ENCODE results near the gene ANAPC2. TPM values are rescaled to one million over a fixed set of nuclear protein-coding genes. Genes with fewer than 3 reads are reported as not detected.
"Not testable (repeated sequence)": the region's sequence is repeated elsewhere in the genome, so short reads cannot be mapped to it uniquely, and the experiment has no call there.

The ANAPC2 gene
- total RNA-seq, 1 experiment from 2014 or later, result 8.2 TPM

- no peak for DNase-seq (ENCODE audit: low spot score)
Observed at GRCh38 chr9:137147091-137147792, 41.1 kb downstream of the ANAPC2 start.

DNA sequence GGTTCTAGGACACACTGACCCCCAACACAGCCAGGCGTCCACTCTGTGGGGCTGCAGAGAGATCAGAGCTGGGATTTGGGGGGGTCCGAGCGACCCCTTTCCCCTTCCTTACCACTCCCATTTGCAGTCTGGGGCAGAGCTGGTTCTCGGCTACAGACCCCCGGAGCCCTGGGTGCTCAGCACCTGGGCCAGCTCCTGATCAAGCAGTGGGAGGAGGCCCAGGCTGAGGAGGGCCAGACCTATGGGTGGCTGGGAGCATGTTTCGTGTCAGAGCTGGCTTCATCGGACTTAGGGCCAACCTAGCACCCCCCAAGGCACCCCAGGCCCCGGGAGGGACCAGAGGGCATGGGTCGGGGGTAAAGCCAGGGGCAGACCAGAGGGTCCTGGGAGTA is 41.8 kb downstream of the ANAPC2 start:
- no peak for DNase-seq (ENCODE audit: low spot score)

DNA sequence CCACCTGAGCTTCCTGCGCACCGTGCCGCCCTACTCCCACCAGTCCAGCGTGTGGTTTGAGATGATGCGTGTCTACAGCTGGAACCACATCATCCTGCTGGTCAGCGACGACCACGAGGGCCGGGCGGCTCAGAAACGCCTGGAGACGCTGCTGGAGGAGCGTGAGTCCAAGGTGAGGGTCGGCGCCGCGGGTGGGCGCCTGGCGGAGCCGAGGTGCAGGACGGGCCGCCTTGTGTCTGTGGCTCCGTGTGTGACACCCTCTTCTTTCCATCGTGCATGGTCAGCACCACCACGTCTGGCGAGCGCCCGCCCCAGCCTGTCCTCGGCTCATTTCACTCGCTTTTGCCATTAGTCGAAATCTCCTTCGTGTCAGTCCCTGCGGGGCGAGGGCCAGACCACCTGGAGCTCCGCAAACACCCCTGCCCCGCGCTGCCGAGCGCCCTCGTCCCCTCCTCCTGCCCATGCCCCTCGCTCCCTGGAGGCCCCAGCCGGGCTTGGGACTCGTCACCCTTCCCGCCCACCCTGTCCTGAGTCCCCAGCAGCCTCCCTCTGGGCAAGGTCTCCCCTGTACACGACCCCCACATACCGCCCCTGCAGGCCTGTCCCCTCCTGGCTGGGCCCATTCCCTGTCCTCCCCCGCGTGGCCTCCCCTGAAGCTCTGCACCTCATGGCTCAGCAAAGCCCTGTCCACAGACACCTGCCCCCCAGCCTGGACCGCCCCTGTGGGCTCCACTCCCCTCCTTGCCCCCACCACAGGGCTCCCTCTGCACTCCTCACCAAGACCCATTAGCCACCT is 42.4 kb downstream of the ANAPC2 start:
- DNase-seq (ENCODE audit: low spot score), result no peak

- DNase-seq (ENCODE audit: low spot score), result no peak
Observed at GRCh38 chr9:137143459-137143858, 44.9 kb downstream of the ANAPC2 start.

- no peak for DNase-seq (ENCODE audit: low spot score)
Observed at GRCh38 chr9:137141976-137142936, 46.1 kb downstream of the ANAPC2 start.

DNA sequence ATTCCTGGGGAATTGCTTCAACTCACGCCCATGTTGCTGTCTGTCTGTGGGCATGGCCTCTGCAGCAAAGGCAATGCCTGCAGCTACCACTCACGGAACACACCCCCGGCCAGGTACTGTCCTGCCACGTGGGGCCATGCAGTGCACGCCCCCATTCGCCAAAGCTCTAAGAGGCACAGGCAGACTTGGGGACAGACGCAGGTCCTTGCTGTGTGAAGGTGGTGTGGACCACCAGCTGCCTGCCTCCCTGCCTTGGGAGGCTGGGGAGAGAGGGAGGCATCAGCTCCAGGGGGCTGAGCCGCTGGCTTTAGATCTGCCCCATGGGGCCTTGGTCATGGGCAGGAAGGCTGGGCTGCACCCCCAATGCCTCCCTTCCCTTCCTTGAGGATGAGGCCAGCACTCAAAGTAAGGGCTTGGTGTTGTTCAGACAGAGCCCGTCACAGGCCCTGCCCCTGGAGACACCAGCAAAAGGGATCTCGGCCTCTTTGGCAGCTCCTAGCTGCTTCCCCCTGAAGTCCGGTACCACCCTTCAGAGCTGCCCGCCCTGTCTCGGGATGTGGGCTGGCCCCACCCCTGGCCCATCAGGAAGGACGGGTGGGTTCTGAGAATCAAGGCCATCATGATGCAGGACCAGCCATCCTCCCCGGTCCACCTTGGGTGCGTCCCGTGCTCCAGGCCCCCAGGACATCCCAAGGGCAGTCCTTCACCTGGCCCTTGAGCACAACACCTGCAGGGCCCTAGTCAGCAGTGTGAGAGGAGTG is 47.1 kb downstream of the ANAPC2 start:
- DNase-seq (ENCODE audit: low spot score), result no peak

DNA sequence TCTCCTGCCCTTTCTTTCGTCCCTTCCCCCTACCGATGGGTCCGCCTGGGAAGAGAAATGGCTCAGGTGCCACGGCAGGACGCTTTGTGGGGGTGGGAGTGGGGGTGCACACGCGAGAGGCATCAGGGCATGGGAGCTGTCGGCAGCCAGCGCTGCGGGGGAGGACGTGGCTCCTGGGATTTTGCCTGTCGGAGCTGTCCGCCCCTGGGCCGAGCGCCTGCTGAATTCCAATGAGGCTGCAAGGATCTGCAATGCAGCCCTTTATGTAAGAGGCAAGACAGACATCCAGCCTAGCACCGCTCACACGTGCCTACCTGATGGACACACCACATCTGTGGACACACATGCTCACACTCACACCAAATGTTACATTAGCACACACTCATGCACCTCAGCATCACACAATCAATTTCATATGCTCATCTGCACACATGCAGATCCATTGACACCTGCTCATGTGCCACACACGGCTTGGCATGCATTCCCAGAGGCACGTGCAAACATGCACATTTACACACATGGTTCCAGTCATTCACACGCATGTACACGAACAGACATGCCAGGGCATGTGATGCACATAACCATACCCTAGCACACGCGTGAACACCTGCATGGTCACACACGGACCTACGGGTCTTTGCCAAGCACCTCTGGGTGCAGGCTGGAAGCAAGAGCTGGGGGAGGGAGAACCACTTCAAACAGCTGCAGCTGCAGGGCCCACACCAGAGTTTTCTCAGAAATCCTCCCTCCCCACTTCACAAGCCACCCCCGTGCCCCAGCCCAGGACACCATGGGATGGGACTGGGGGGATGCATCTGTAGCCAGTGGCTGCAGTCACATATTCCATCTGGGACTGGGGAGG is 48.0 kb downstream of the ANAPC2 start:
- DNase-seq (ENCODE audit: low spot score), result no peak

DNA sequence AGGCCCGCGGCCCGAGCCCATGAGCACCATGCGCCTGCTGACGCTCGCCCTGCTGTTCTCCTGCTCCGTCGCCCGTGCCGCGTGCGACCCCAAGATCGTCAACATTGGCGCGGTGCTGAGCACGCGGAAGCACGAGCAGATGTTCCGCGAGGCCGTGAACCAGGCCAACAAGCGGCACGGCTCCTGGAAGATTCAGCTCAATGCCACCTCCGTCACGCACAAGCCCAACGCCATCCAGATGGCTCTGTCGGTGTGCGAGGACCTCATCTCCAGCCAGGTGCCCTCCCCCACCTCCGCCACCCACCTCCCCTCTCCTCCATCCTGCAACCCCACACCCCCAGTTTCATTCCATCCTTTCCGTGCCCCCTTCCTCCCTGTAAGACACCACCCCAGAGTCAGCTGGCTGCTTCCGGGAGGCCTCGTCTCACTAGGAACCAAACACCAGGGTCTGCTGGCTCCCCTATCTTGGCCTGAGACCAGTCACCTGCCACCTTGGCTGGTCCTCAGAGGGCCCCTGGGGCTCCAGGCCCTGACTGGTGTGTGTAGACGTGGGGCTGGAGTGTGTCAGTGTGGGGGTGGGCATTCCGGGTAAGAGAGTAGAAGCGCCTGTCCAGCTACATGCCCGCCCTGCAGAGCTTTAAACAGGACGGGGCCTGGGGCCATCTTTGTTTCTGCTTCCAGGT is 48.8 kb downstream of the ANAPC2 start:
- no peak for DNase-seq (ENCODE audit: low spot score)

- DNase-seq (ENCODE audit: low spot score), result no peak
Observed at GRCh38 chr9:137138722-137139467, 49.5 kb downstream of the ANAPC2 start, which contains the start of gene GRIN1. TSS of gene GRIN1 (plus strand) at chr9:137139154. CDS start at chr9:137139487, 333 bp downstream.

GRCh38 chr9:137138058-137138721 is 50.2 kb downstream of the ANAPC2 start:
- no peak for DNase-seq (ENCODE audit: low spot score)

DNA sequence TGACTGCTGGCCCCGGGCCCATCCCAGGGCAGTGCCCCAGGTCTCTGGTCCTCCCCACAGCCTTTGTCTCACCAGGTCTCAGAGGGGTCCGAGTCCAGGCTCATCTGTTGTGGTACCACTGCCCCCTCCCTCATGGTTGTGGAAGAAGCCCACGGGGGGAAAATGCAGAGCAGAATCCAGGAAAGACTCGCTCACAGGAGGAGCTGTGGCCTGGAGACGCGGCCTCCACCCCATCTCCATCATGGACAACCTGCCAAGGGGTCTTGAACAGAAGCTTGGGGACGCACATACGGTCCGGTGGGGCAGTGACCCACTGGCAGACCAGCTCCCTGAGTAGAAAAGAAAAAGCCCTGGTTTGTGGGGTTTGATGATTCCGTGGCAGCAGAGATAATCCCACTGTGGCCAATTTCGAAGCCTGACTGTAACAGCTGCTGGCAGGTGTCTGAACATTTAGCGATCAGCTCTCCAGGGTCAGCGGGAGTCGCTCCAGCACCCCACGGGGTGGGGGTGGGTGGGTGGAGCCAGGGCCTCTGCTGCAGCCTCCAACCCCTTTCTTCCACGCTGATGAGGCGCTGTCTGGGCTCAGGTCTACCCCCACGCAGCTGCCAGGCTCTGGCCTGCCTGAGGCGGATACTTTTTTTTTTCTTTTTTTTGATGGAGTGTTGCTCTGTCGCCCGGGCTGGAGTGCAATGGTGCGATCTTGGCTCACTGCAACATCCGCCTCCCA is 51.3 kb downstream of the ANAPC2 start:
- no peak for DNase-seq (ENCODE audit: low spot score)

DNA sequence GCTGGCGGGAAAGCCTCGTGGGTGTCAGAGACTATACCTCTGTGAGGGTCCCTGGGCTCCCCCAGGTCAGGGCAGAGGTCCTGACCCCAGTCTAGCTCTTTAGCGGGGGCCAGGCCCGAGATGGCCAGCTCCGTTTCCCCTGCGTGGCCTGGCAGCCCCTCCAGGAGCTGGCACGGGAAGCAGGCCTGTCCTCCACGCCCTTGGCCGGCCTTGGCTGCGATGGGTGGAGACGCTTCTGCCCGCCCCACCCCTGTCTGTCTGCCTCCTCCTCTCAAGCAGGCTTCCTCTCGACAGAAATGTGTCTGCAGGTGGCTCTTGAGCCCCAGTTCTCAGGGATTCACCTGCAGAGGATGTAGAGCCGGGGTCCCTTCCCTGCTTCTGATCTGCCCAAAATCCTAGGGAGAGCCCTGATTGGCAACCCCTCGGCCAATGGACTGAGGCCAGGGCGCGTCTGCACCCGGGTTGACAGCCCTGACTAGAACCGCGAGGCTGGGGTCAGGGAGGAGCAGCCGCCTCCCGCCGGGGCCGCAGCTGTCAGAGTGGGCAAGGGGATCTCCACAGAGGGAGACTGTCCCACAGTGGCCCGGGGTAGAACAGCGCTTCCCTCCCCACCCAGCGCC is 52.0 kb downstream of the ANAPC2 start:
- no peak for DNase-seq (ENCODE audit: low spot score)

- not testable (repeated sequence) for DNase-seq (ENCODE audit: low spot score)
Observed at GRCh38 chr9:137135154-137135553, 53.2 kb downstream of the ANAPC2 start.

GRCh38 chr9:137134191-137134590 is 54.2 kb downstream of the ANAPC2 start:
- no peak for DNase-seq (ENCODE audit: low spot score)

DNA sequence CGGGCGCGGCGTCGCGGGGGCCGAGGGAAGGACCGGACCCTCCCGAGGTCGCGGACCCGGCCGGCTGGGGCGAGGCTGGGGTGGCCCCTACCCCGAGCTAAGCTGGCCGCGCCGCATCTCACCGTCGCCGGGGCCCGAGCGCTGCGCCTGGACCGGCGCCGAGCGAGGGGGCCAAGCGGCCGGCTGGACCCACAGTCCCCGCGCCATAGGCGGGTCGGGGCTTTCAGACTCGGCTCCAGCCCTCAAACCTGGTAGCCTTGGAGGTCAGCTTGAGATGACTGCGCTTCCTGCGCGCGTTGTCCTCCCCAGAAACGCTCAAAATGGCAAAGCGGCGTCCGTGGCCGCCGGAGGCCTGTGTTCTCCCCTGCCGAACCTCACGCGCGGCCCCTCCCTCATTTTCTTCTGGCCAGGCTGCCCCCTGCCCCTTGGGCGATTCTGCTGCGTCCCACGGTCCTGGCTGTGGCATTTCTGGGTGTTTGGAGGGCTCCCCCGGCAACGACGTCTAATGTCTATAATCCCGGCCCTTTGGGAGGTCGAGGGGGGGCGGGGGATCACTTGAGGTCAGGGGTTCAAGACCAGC is 58.1 kb downstream of the ANAPC2 start:
- no peak for DNase-seq (ENCODE audit: low spot score)

DNA sequence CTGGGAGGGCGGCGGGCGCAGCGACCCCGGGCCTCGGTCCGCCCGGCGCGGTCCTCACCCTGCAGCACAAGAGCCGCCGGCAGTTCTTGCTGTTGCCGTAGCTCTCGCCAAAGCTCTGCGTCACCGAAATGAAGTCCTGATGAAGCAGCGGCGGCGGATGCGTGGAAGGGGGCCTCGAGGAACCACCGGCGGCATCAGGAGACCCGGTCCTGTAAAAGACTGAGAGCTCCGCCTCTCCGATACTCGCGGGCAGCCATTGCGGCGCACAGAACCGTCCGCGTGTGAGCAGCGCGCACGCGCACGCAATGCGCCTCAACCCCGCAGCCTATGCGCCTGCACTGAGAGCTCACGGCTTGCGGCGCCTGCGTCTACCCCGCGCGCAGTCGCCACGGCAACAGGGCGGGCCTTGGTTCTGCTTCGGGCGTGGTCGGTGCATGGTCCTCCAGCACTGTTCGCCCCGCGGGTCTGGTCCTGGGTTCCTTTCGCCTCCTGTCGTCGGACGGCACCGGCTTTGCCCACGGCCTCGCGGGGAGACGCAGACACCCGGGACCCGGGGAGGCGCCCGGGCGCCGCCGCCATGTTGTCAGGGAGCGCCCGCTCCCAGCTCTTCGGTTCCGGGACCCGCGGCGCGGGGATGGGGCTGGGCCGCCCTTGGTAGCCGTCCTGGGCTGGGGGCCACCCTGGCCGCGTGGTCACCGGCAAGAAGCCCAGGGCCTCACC is 58.7 kb downstream of the ANAPC2 start:
- peak; percentile 88 for DNase-seq (ENCODE audit: low spot score)

Data from H4 (cell line).